Activated naive CD4-positive, alpha-beta T cell treated with anti-CD3 and anti-CD28 coated beads, Interleukin-2, amount 50 U/mL, for 16 hours (primary cell): ENCODE results near the gene IGF2BP2.
"Not testable (repeated sequence)": the region's sequence is repeated elsewhere in the genome, so short reads cannot be mapped to it uniquely, and the experiment has no call there.

Experiments used
- DNase-seq: peaks from one replicate; pipeline ENCODE4 v3.0.0-alpha.2; 2020

Gene IGF2BP2

GRCh38 chr3:185705498-185705897 lies 119.3 kb downstream of the IGF2BP2 start:
- no peak for DNase-seq

- no peak for DNase-seq
Measured at GRCh38 chr3:185702262-185703225, 122.3 kb downstream of the IGF2BP2 start.

- DNase-seq = no peak
Measured at GRCh38 chr3:185701611-185702261, 123.1 kb downstream of the IGF2BP2 start.

- DNase-seq = no peak
Measured at GRCh38 chr3:185699927-185700326, 124.9 kb downstream of the IGF2BP2 start.

GRCh38 chr3:185697228-185697627 lies 127.6 kb downstream of the IGF2BP2 start:
- not testable (repeated sequence) for DNase-seq

GRCh38 chr3:185696039-185696438 lies 128.8 kb downstream of the IGF2BP2 start:
- DNase-seq = no peak

GRCh38 chr3:185693985-185694653 lies 130.7 kb downstream of the IGF2BP2 start:
- DNase-seq = no peak

GRCh38 chr3:185691622-185692021 lies 133.2 kb downstream of the IGF2BP2 start:
- DNase-seq = no peak

GRCh38 chr3:185687271-185687878 lies 137.5 kb downstream of the IGF2BP2 start:
- no peak for DNase-seq

- no peak for DNase-seq
Measured at GRCh38 chr3:185685231-185686035, 139.4 kb downstream of the IGF2BP2 start.

GRCh38 chr3:185680231-185680630 lies 144.6 kb downstream of the IGF2BP2 start:
- DNase-seq = no peak

GRCh38 chr3:185678027-185678426 lies 146.8 kb downstream of the IGF2BP2 start:
- no peak for DNase-seq

- DNase-seq = no peak
Measured at GRCh38 chr3:185677146-185677829, 147.6 kb downstream of the IGF2BP2 start.

- no peak for DNase-seq
Measured at GRCh38 chr3:185667574-185667973, 157.3 kb downstream of the IGF2BP2 start.

GRCh38 chr3:185663929-185664328 lies 160.9 kb downstream of the IGF2BP2 start:
- no peak for DNase-seq

GRCh38 chr3:185661772-185662171 lies 163.1 kb downstream of the IGF2BP2 start:
- DNase-seq = no peak

GRCh38 chr3:185661296-185661695 lies 163.5 kb downstream of the IGF2BP2 start:
- not testable (repeated sequence) for DNase-seq

GRCh38 chr3:185659942-185660921 lies 164.6 kb downstream of the IGF2BP2 start:
- DNase-seq = peak; percentile 59

- no peak for DNase-seq
Measured at GRCh38 chr3:185658943-185659342, 165.9 kb downstream of the IGF2BP2 start.

- DNase-seq = no peak
Measured at GRCh38 chr3:185658504-185658912, 166.3 kb downstream of the IGF2BP2 start.
